H1 (cell line): Measurements from ENCODE around the gene FXR2. TPM values are rescaled to one million over a fixed set of nuclear protein-coding genes. Genes with fewer than 3 reads are reported as not detected.

Experiments used
- CTCF ChIA-PET: fragments of 300-600 bp; sonication (Branson Sonifier 250); formaldehyde crosslinking; loops from one replicate; lab custom pipeline; 2021; ENCODE audit not compliant: partially characterized antibody; lab: Charles Lee
- POLR2A ChIA-PET: fragments of 300-600 bp; sonication (Branson Sonifier 250); formaldehyde crosslinking; loops from one replicate; lab custom pipeline; 2021; ENCODE audit warnings: inconsistent platforms; ENCODE audit not compliant: partially characterized antibody; lab: Charles Lee
- DNase-seq, 2 experiments: peaks; one replicate each; pipeline versions ENCODE4 v3.0.0 to v3.0.0-alpha.2; 2010 to 2022; ENCODE audit warnings: low spot score in 2 of 2, low read depth in 1 of 2, mixed read lengths in 1 of 2
- FAIRE-seq: peaks from 2 replicates; lab custom pipeline; 2011; peaks lifted over from hg19 to GRCh38; lab: Jason Lieb, UNC
- H2AFZ ChIP-seq: 2 replicates; pipeline ENCODE4 v1.8.1; 2012; ENCODE audit warnings: low read length, inconsistent platforms
- H2AK5ac ChIP-seq: 2 replicates; pipeline ENCODE4 v1.6.1; 2013; ENCODE audit warnings: low read depth, low read length
- H2BK120ac ChIP-seq: replicated peaks from 2 replicates; pipeline ENCODE3; 2013; ENCODE audit warnings: low read depth, low read length, inconsistent platforms
- H2BK12ac ChIP-seq: 2 replicates; pipeline ENCODE4 v1.6.1; 2013; ENCODE audit warnings: low read depth, low read length
- H2BK15ac ChIP-seq: 2 replicates; pipeline ENCODE4 v1.6.1; 2013; ENCODE audit warnings: low read length
- H2BK20ac ChIP-seq: 2 replicates; pipeline ENCODE4 v1.6.1; 2013; ENCODE audit warnings: low read length
- H2BK5ac ChIP-seq: 2 replicates; pipeline ENCODE4 v1.6.1; 2013; ENCODE audit warnings: low read depth, low read length
- H3K14ac ChIP-seq: 2 replicates; pipeline ENCODE4 v1.6.1; 2013; ENCODE audit warnings: inconsistent platforms; ENCODE audit not compliant: insufficient read length
- H3K18ac ChIP-seq: 2 replicates; pipeline ENCODE4 v1.6.1; 2013; ENCODE audit warnings: low read length; ENCODE audit errors: extremely low read depth
- H3K23ac ChIP-seq: 2 replicates; pipeline ENCODE4 v1.6.1; 2013; ENCODE audit warnings: inconsistent platforms; ENCODE audit not compliant: insufficient read length
- H3K23me2 ChIP-seq: 2 replicates; pipeline ENCODE4 v1.6.1; 2013; ENCODE audit warnings: low read depth, low read length
- H3K27ac ChIP-seq: 2 replicates; pipeline ENCODE4 v1.6.1; 2011; ENCODE audit warnings: low read depth, low read length, inconsistent platforms
- H3K27me3 ChIP-seq, 4 experiments: replicated peaks in 1 of 4; 1 replicate in 1 of 4; 2 replicates in 3 of 4; pipeline versions ENCODE4 v1.6.1 to v1.8.1; 2011 to 2013; ENCODE audit warnings: low read length in 3 of 4, mild to moderate bottlenecking in 3 of 4, inconsistent platforms in 2 of 4, mixed read lengths in 2 of 4, moderate library complexity in 1 of 4; ENCODE audit not compliant: control insufficient read depth in 3 of 4, insufficient read depth in 3 of 4; ENCODE audit errors: extremely low read depth in 1 of 4
- H3K36me3 ChIP-seq, 4 experiments: 2 replicates each; pipeline versions ENCODE4 v1.6.1 to v1.8.1; 2011 to 2013; ENCODE audit warnings: mild to moderate bottlenecking in 4 of 4, low read length in 3 of 4, moderate library complexity in 2 of 4, control low read depth in 1 of 4, inconsistent platforms in 1 of 4; ENCODE audit not compliant: insufficient read depth in 4 of 4, control insufficient read depth in 2 of 4
- H3K4ac ChIP-seq: replicated peaks from 2 replicates; pipeline ENCODE3; 2013; ENCODE audit warnings: low read length, low read depth, mixed read lengths, inconsistent platforms; ENCODE audit not compliant: insufficient read length
- H3K4me1 ChIP-seq, 4 experiments: replicated peaks in 1 of 4; 1 replicate in 1 of 4; 2 replicates in 3 of 4; pipeline versions ENCODE4 v1.6.1 to v1.8.1; 2011 to 2013; ENCODE audit warnings: low read length in 3 of 4, inconsistent platforms in 2 of 4, mixed read lengths in 1 of 4; ENCODE audit not compliant: insufficient read depth in 4 of 4, control insufficient read depth in 3 of 4
- H3K4me2 ChIP-seq, 2 experiments: 2 replicates each; pipeline versions ENCODE4 v1.6.1 to v1.8.1; 2011 to 2013; ENCODE audit warnings: low read depth in 2 of 2, low read length in 2 of 2, control low read depth in 1 of 2, inconsistent platforms in 1 of 2, mild to moderate bottlenecking in 1 of 2; ENCODE audit not compliant: insufficient read depth in 1 of 2
- H3K4me3 ChIP-seq, 4 experiments: fragments of 200-600, 300-600 bp in 1 of 4; sonication (generic), shearing (Covaris generic), sonication (Bioruptor Twin) in 1 of 4; 2 replicates each; pipeline versions ENCODE4 v1.5.1 to v1.8.1; 2011 to 2016; ENCODE audit warnings: low read length in 4 of 4, low read depth in 3 of 4, control low read depth in 2 of 4, inconsistent platforms in 2 of 4, mild to moderate bottlenecking in 2 of 4, mixed read lengths in 1 of 4, moderate library complexity in 1 of 4; ENCODE audit not compliant: insufficient read depth in 2 of 4; ENCODE audit errors: extremely low read depth in 1 of 4
- H3K56ac ChIP-seq: replicated peaks from 2 replicates; pipeline ENCODE3; 2013; ENCODE audit warnings: low read depth, mild to moderate bottlenecking, mixed read lengths, low read length, inconsistent platforms; ENCODE audit not compliant: insufficient read length
- H3K79me1 ChIP-seq: 2 replicates; pipeline ENCODE4 v1.6.1; 2013; ENCODE audit warnings: low read depth, low read length, control low read depth
- H3K79me2 ChIP-seq, 2 experiments: 2 replicates each; pipeline versions ENCODE4 v1.6.1 to v1.8.1; 2012 to 2013; ENCODE audit warnings: low read length in 2 of 2, mild to moderate bottlenecking in 2 of 2, inconsistent platforms in 1 of 2; ENCODE audit not compliant: insufficient read depth in 2 of 2, control insufficient read depth in 1 of 2
- H3K9ac ChIP-seq, 4 experiments: replicated peaks in 1 of 4; 1 replicate in 1 of 4; 2 replicates in 3 of 4; pipeline versions ENCODE4 v1.6.1 to v1.8.1; 2011 to 2013; ENCODE audit warnings: low read depth in 3 of 4, low read length in 3 of 4, control low read depth in 2 of 4, mild to moderate bottlenecking in 2 of 4, moderate library complexity in 2 of 4, inconsistent platforms in 1 of 4; ENCODE audit errors: extremely low read depth in 1 of 4
- H3K9me3 ChIP-seq, 2 experiments: 2 replicates each; pipeline versions ENCODE4 v1.6.1 to v1.8.1; 2012 to 2013; ENCODE audit warnings: mild to moderate bottlenecking in 2 of 2, moderate library complexity in 2 of 2, control low read depth in 1 of 2, inconsistent platforms in 1 of 2, low read depth in 1 of 2, low read length in 1 of 2, mixed read lengths in 1 of 2; ENCODE audit not compliant: insufficient read depth in 2 of 2
- H4K20me1 ChIP-seq, 2 experiments: replicated peaks in 1 of 2; 2 replicates each; pipeline versions ENCODE3 to v1.8.1; 2011 to 2013; ENCODE audit warnings: inconsistent platforms in 2 of 2, low read length in 2 of 2, mild to moderate bottlenecking in 1 of 2; ENCODE audit not compliant: insufficient read depth in 2 of 2, control insufficient read depth in 1 of 2
- H4K5ac ChIP-seq: 2 replicates; pipeline ENCODE4 v1.6.1; 2013; ENCODE audit warnings: low read length, low read depth, mixed read lengths, inconsistent platforms; ENCODE audit not compliant: insufficient read length
- H4K8ac ChIP-seq: 2 replicates; pipeline ENCODE4 v1.8.0; 2013; ENCODE audit warnings: mild to moderate bottlenecking, moderate library complexity, low read length, inconsistent platforms; ENCODE audit not compliant: insufficient read depth; ENCODE audit errors: extremely low read depth
- H4K91ac ChIP-seq: replicated peaks from 2 replicates; pipeline ENCODE3; 2013; ENCODE audit warnings: low read length, mixed read lengths, inconsistent platforms; ENCODE audit not compliant: insufficient read length
- CBX5 ChIP-seq: fragments of 300-800, 300-1000 bp; sonication (generic); IDR thresholded peaks from 2 replicates; pipeline ENCODE4 v1.7.1; 2016; ENCODE audit warnings: antibody characterized with exemption, low read length, low read depth
- HDAC2 ChIP-seq, 2 experiments: fragments of 300-600 bp in 1 of 2; sonication (generic) in 1 of 2; IDR thresholded peaks; 2 replicates each; pipeline ENCODE4 v1.6.1; 2011 to 2012; ENCODE audit warnings: low read depth in 2 of 2, low read length in 2 of 2, mild to moderate bottlenecking in 2 of 2, moderate library complexity in 2 of 2, borderline replicate concordance in 1 of 2, inconsistent platforms in 1 of 2
- JUN ChIP-seq: IDR thresholded peaks from 2 replicates; pipeline ENCODE4 v1.6.1; 2011; ENCODE audit warnings: low read depth, mild to moderate bottlenecking, improper control_type of control experiment, low read length
- NANOG ChIP-seq: IDR thresholded peaks from 2 replicates; pipeline ENCODE4 v1.6.1; 2011; ENCODE audit warnings: low read length, low read depth, mild to moderate bottlenecking, inconsistent platforms; ENCODE audit not compliant: insufficient read depth, poor library complexity, severe bottlenecking
- RAD21 ChIP-seq, 2 experiments: IDR thresholded peaks in 1 of 2; conservative IDR thresholded peaks in 1 of 2; 2 replicates each; pipeline ENCODE4 v1.6.1; 2011; ENCODE audit warnings: low read depth in 2 of 2, low read length in 2 of 2, improper control_type of control experiment in 1 of 2, inconsistent platforms in 1 of 2, mild to moderate bottlenecking in 1 of 2, moderate library complexity in 1 of 2
- RBBP5 ChIP-seq: IDR thresholded peaks from 2 replicates; pipeline ENCODE4 v1.7.1; 2012; ENCODE audit warnings: low read depth, mild to moderate bottlenecking, inconsistent platforms, low read length, moderate library complexity, borderline replicate concordance
- SAP30 ChIP-seq: fragments of 300-600 bp; sonication (generic); IDR thresholded peaks from 2 replicates; pipeline ENCODE4 v1.7.1; 2012; ENCODE audit warnings: low read length, moderate library complexity, mild to moderate bottlenecking, inconsistent platforms; ENCODE audit not compliant: insufficient read depth, insufficient replicate concordance
- SIN3A ChIP-seq, 2 experiments: IDR thresholded peaks in 1 of 2; conservative IDR thresholded peaks in 1 of 2; 2 replicates each; pipeline ENCODE4 v1.6.1; 2011 to 2012; ENCODE audit warnings: low read length in 2 of 2, improper control_type of control experiment in 1 of 2, low read depth in 1 of 2, mild to moderate bottlenecking in 1 of 2
- SIX5 ChIP-seq: IDR thresholded peaks from 2 replicates; pipeline ENCODE4 v1.6.1; 2011; ENCODE audit warnings: mild to moderate bottlenecking, low read depth, low read length
- SP4 ChIP-seq: IDR thresholded peaks from 2 replicates; pipeline ENCODE4 v1.6.1; 2012; ENCODE audit warnings: low read length, inconsistent platforms
- WGBS, 2 experiments: shearing (Covaris generic) in 1 of 2; methylation state at CpG; one replicate each; pipeline versions ENCODE4 v1.1.6 to v1.1.7; 2013 to 2015; ENCODE audit warnings: low lambda C conversion rate in 2 of 2, mixed read lengths in 2 of 2, inconsistent platforms in 1 of 2, low coverage in 1 of 2, missing lambda C conversion rate in 1 of 2; ENCODE audit not compliant: insufficient replicate concordance in 2 of 2, insufficient coverage in 1 of 2, insufficient read length in 1 of 2; ENCODE audit errors: extremely low coverage in 1 of 2, missing lambda C conversion rate in 1 of 2; 5-methylcytosine and 5-hydroxymethylcytosine counted together
- polyA plus RNA-seq, 7 experiments: library from polyadenylated mRNA; depleted of rRNA in 3 of 7; stranded (reverse) in 5 of 7; unstranded in 2 of 7; fragments of >200 nt in 5 of 7; fragments of 200-250 nt in 2 of 7; gene quantifications; 1 replicate in 5 of 7; 2 replicates in 1 of 7; 4 replicates in 1 of 7; pipeline versions ENCODE4 v1.2.1 to v1.2.3, GENCODE V29; 2011 to 2013; ENCODE audit warnings: missing spikeins in 2 of 7, mixed read lengths in 2 of 7
- total RNA-seq: library from RNA; stranded (reverse); fragmentation: NEBNext Ultra II Directional; extraction: Animal tissue kit (Norgen Biotek cat#: 25700); gene quantifications from 2 replicates; pipeline ENCODE4 v1.2.1, GENCODE V29; 2021
- TF ChIP-seq, protein P1 (sequence below): IDR thresholded peaks from 2 replicates; pipeline ENCODE4 v1.6.1; 2011; ENCODE audit warnings: low read depth, mild to moderate bottlenecking, low read length; ENCODE audit not compliant: insufficient read depth

The FXR2 gene
- total and polyA plus RNA-seq, 2 of the 8 experiments (the other 6 are each of a cell fraction or from before 2014, with no cell fraction given): 26.2 to 44.0 TPM

DNA sequence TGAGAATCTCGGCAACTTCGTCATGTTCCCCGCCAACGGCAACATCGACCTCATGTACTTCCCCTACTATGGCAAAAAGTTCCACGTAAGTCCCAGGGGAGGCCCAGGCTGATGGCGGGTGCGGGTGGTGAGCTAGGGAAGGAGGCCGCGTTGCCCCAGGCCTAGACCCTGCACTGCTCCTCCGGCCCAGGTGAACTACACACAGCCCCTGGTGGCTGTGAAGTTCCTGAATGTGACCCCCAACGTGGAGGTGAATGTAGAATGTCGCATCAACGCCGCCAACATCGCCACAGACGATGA, 40.8 kb upstream of the FXR2 start:
- POLR2A ChIA-PET: interaction anchor here (1.3 to 79.4 kb wide), 4 partner anchors 11 to 66 kb away, joined by 4 to 2272 read pairs (median 1138); partner anchors contain the start of genes ATP1B2, FXR2, SAT2 and SHBG
- TF ChIP-seq HDAC2 (IDR thresholded peaks at IDR 0.05; ENCODE audit: borderline replicate concordance in 1 of 2, low read depth in 2 of 2, low read length in 2 of 2): no peak
- no peak for TF ChIP-seq CBX5
- no peak for TF ChIP-seq SIN3A (conservative IDR thresholded peaks at IDR 0.05 in 1 of 2, IDR thresholded peaks at IDR 0.05 in 1 of 2; ENCODE audit: low read depth in 1 of 2, low read length in 2 of 2)
- TF ChIP-seq, protein P1, sequence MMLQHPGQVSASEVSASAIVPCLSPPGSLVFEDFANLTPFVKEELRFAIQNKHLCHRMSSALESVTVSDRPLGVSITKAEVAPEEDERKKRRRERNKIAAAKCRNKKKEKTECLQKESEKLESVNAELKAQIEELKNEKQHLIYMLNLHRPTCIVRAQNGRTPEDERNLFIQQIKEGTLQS: no peak
- TF ChIP-seq JUN: no peak
- TF ChIP-seq SIX5: no peak
- TF ChIP-seq SP4: no peak
- no peak for TF ChIP-seq NANOG
- no peak for TF ChIP-seq RBBP5
- TF ChIP-seq SAP30: no peak
- no peak for TF ChIP-seq RAD21 (IDR thresholded peaks at IDR 0.05 in 1 of 2, conservative IDR thresholded peaks at IDR 0.05 in 1 of 2; ENCODE audit: low read depth in 2 of 2, low read length in 2 of 2)

More for the DNA sequence above, 40.8 kb upstream of the FXR2 start:
- H2AK5ac ChIP-seq: 0 out of 2 replicates have a peak overlapping the region, but pooled peaks have one; percentile 41
- no peak overlapping the region for H3K9ac ChIP-seq
- H2BK5ac ChIP-seq: no peak overlapping the region
- H2BK20ac ChIP-seq: no peak overlapping the region
- DNase-seq: no peak
- FAIRE-seq: no peak
- H2BK120ac ChIP-seq: no peak overlapping the region
- no peaks in the 10 kb centered on the region; a peak in 2 of 8 replicates for H3K36me3 ChIP-seq
- H3K79me1 ChIP-seq: no peaks in the 10 kb centered on the region
- no peaks in the 10 kb centered on the region for H3K79me2 ChIP-seq
- H4K91ac ChIP-seq: peak overlapping the region; percentile 25
- H2AFZ ChIP-seq: no peak overlapping the region
- no peak overlapping the region for H3K23ac ChIP-seq
- H4K8ac ChIP-seq: no peak overlapping the region
- H3K56ac ChIP-seq: no peak overlapping the region
- no peak overlapping the region for H3K14ac ChIP-seq
- no peaks in the 10 kb centered on the region for H3K9me3 ChIP-seq
- H3K4me3 ChIP-seq: no peak overlapping the region
- CTCF ChIA-PET: interaction anchor here (0.6 to 18.2 kb wide), 4 partner anchors 16 to 88 kb away, joined by 3 to 211 read pairs (median 101); partner anchors contain the start of gene SHBG
- peaks cover 9 to 18% (median 13%) of the 10 kb centered on the region in 4 experiments for H3K4me1 ChIP-seq
- no peak overlapping the region for H3K27ac ChIP-seq
- H3K4me2 ChIP-seq: no peak overlapping the region
- no peak overlapping the region for H3K4ac ChIP-seq
- 95% methylated on average over 15 of the region's 17 CpGs; no CpG with 5 or more reads in 1 of the 2 experiments for WGBS, 2 experiments
- peak overlapping the region; percentile 62; the same call in 1 of the 2 replicates for H2BK15ac ChIP-seq
- H3K27me3 ChIP-seq: peaks cover 0 to 11% (median 4%) of the 10 kb centered on the region in 4 experiments; a peak in 3 of 7 replicates
- H4K20me1 ChIP-seq: peaks cover 0 to 2% of the 10 kb centered on the region in 2 experiments
- no peak overlapping the region for H4K5ac ChIP-seq
- H3K23me2 ChIP-seq: peaks cover 18% of the 10 kb centered on the region
- H2BK12ac ChIP-seq: peak overlapping the region; percentile 89; the same call in 1 of the 2 replicates
- no peak overlapping the region for H3K18ac ChIP-seq
